Endothelial cell of umbilical vein (primary cell): ENCODE data around the gene ADGRG2. TPM values are rescaled to one million over a fixed set of nuclear protein-coding genes. Genes with fewer than 3 reads are reported as not detected.

Experiments
- BruUV-seq: library from RNA; stranded (reverse); fragments of 400-500 nt; replicated peaks from 2 replicates; lab custom pipeline; 2021; lab: Mats Ljungman, UMichigan
- CTCF ChIA-PET: fragments of 300-600, 350-600 bp; sonication (Branson Sonifier 250); formaldehyde crosslinking; loops from one replicate; lab custom pipeline; 2021; ENCODE audit warnings: antibody characterized with exemption, inconsistent platforms; lab: Charles Lee
- POLR2A ChIA-PET: fragments of 300-600, 350-600 bp; sonication (Branson Sonifier 250); formaldehyde crosslinking; loops from one replicate; lab custom pipeline; 2021; ENCODE audit warnings: antibody characterized with exemption, inconsistent platforms; lab: Charles Lee
- DNase-seq: peaks from one replicate; pipeline ENCODE4 v3.0.0-alpha.2; 2011; ENCODE audit warnings: low read depth, low spot score
- FAIRE-seq: peaks from 2 replicates; lab custom pipeline; 2011; peaks lifted over from hg19 to GRCh38; lab: Jason Lieb, UNC
- H2AFZ ChIP-seq: 2 replicates; pipeline ENCODE4 v1.6.0; 2012; ENCODE audit warnings: low read depth, low read length, control low read depth, inconsistent platforms
- H3K27ac ChIP-seq: 2 replicates; pipeline ENCODE4 v1.5.1; 2011; ENCODE audit warnings: low read depth, mild to moderate bottlenecking, control low read depth, low read length, moderate library complexity; ENCODE audit not compliant: insufficient read depth
- H3K27me3 ChIP-seq, 2 experiments: 2 replicates each; pipeline versions ENCODE4 v1.6.0 to v1.6.1; 2011; ENCODE audit warnings: low read length in 2 of 2, mixed read lengths in 1 of 2; ENCODE audit not compliant: control insufficient read depth in 2 of 2, insufficient read depth in 2 of 2
- H3K36me3 ChIP-seq, 2 experiments: 2 replicates in 1 of 2; 3 replicates in 1 of 2; pipeline ENCODE4 v1.5.1; 2011; ENCODE audit warnings: low read length in 2 of 2, mild to moderate bottlenecking in 1 of 2, moderate library complexity in 1 of 2; ENCODE audit not compliant: control insufficient read depth in 2 of 2, insufficient read depth in 2 of 2; ENCODE audit errors: extremely low read depth in 1 of 2
- H3K4me1 ChIP-seq: 3 replicates; pipeline ENCODE4 v1.5.1; 2011; ENCODE audit warnings: mild to moderate bottlenecking, low read length; ENCODE audit not compliant: control insufficient read depth, insufficient read depth; ENCODE audit errors: extremely low read depth
- H3K4me2 ChIP-seq: 2 replicates; pipeline ENCODE4 v1.6.1; 2011; ENCODE audit warnings: low read length, control low read depth, mixed read lengths; ENCODE audit not compliant: insufficient read depth
- H3K4me3 ChIP-seq, 3 experiments: fragments of 200-600 bp in 1 of 3; sonication (generic), shearing (Covaris generic) in 1 of 3; replicated peaks in 1 of 3; 2 replicates each; pipeline ENCODE4 v1.5.1; 2011 to 2016; ENCODE audit warnings: control low read depth in 3 of 3, low read length in 3 of 3, mild to moderate bottlenecking in 2 of 3, inconsistent platforms in 1 of 3, low read depth in 1 of 3, moderate library complexity in 1 of 3; ENCODE audit not compliant: insufficient read depth in 1 of 3
- H3K79me2 ChIP-seq: 2 replicates; pipeline ENCODE4 v1.6.0; 2012; ENCODE audit warnings: low read length, inconsistent platforms; ENCODE audit not compliant: control insufficient read depth, insufficient read depth
- H3K9ac ChIP-seq: replicated peaks from 2 replicates; pipeline ENCODE3; 2011; ENCODE audit warnings: low read length, control low read depth; ENCODE audit not compliant: insufficient read depth; ENCODE audit errors: extremely low read depth
- H3K9me1 ChIP-seq: replicated peaks from 3 replicates; pipeline ENCODE4 v1.6.0; 2011; ENCODE audit warnings: mild to moderate bottlenecking, low read length; ENCODE audit not compliant: control insufficient read depth, insufficient read depth; ENCODE audit errors: extremely low read depth
- H3K9me3 ChIP-seq: replicated peaks from 2 replicates; pipeline ENCODE4 v1.5.1; 2012; ENCODE audit warnings: low read length, inconsistent platforms; ENCODE audit not compliant: control insufficient read depth, insufficient read depth
- H4K20me1 ChIP-seq: replicated peaks from 2 replicates; pipeline ENCODE3; 2011; ENCODE audit warnings: mild to moderate bottlenecking, low read length; ENCODE audit not compliant: control insufficient read depth, insufficient read depth; ENCODE audit errors: extremely low read depth
- EZH2 ChIP-seq: IDR thresholded peaks from 2 replicates; pipeline ENCODE4 v1.6.1; 2012; ENCODE audit warnings: borderline replicate concordance, low read depth, mild to moderate bottlenecking, moderate library complexity, low read length, inconsistent platforms; ENCODE audit not compliant: severe bottlenecking
- FOS ChIP-seq: IDR thresholded peaks from 2 replicates; pipeline ENCODE4 v1.6.1; 2011; ENCODE audit warnings: mild to moderate bottlenecking, low read length, moderate library complexity, borderline replicate concordance; ENCODE audit not compliant: insufficient read depth
- GATA2 ChIP-seq: IDR thresholded peaks from 2 replicates; pipeline ENCODE4 v1.7.0; 2011; ENCODE audit warnings: low read depth, mild to moderate bottlenecking, moderate library complexity, mixed read lengths, low read length; ENCODE audit not compliant: insufficient read length, insufficient read depth
- JUN ChIP-seq: IDR thresholded peaks from 2 replicates; pipeline ENCODE4 v1.6.1; 2011; ENCODE audit warnings: borderline replicate concordance, low read depth; ENCODE audit not compliant: insufficient read length, insufficient read depth
- MYC ChIP-seq: IDR thresholded peaks from one replicate; pipeline ENCODE4 v1.6.1; 2011; ENCODE audit warnings: mild to moderate bottlenecking, low read depth, low read length
- POLR2A ChIP-seq: IDR thresholded peaks from 2 replicates; pipeline ENCODE4 v1.6.1; 2012; ENCODE audit warnings: low read depth, mild to moderate bottlenecking, control low read depth, low read length
- POLR2AphosphoS5 ChIP-seq: IDR thresholded peaks from 2 replicates; pipeline ENCODE4 v1.6.1; 2012; ENCODE audit warnings: low read depth, mild to moderate bottlenecking, control low read depth, low read length, moderate library complexity; ENCODE audit not compliant: insufficient read depth
- dilution Hi-C: fragments of 300-500 bp; cut with MboI; formaldehyde crosslinking; loops from one replicate; pipeline ENCODE4 v1.15.0; 2019; ENCODE audit warnings: low sequenced_read_pairs; ENCODE audit not compliant: extremely low pct_ligation_motif_present
- intact Hi-C: fragments of 100-400 bp; cut with micrococcal nuclease; formaldehyde crosslinking; loops from one replicate; pipeline ENCODE4 v1.10.0; 2022
- polyA plus RNA-seq, 4 experiments: library from polyadenylated mRNA; depleted of rRNA in 3 of 4; stranded (reverse) in 3 of 4; unstranded in 1 of 4; fragments of >200 nt; gene quantifications; 2 replicates each; pipeline versions ENCODE4 v1.2.1 to v1.2.3, GENCODE V29; 2011 to 2012; ENCODE audit warnings: missing spikeins in 1 of 4
- total RNA-seq: library from RNA; stranded (reverse); gene quantifications from 2 replicates; pipeline ENCODE4 v1.2.3, GENCODE V29; 2021
- TF ChIP-seq, protein P1 (sequence below), 2 donors: IDR thresholded peaks; 1 replicate in 1 of 2; 2 replicates in 1 of 2; pipeline ENCODE4 v1.5.1; 2011; ENCODE audit warnings: low read length in 2 of 2, mild to moderate bottlenecking in 2 of 2, moderate library complexity in 2 of 2, control low read depth in 1 of 2, inconsistent platforms in 1 of 2, low read depth in 1 of 2; ENCODE audit not compliant: insufficient read depth in 1 of 2; ENCODE audit errors: extremely low read depth in 1 of 2
- TF ChIP-seq, protein P2 (sequence below): IDR thresholded peaks from 2 replicates; pipeline ENCODE4 v1.6.1; 2011; ENCODE audit not compliant: insufficient read depth, insufficient read length

ADGRG2 gene
- total and polyA plus RNA-seq, 2 donors (not counting 3 experiments of a cell fraction or from before 2014, with no cell fraction given) = not detected

GRCh38 chrX:18949944-18950301 lies 172.3 kb downstream of the ADGRG2 start:
- Histone ChIP-seq H3K4me1 (no peaks in the 10 kb centered on the region), H3K4me2 (no peak overlapping the region), H3K4me3 (no peak overlapping the region), H3K9me3 (no peaks in the 10 kb centered on the region), H3K9me1 (no peaks in the 10 kb centered on the region), H3K36me3 (no peaks in the 10 kb centered on the region), H3K9ac (no peak overlapping the region), H3K27ac (no peak overlapping the region), H4K20me1 (no peaks in the 10 kb centered on the region), H3K27me3 (no peaks in the 10 kb centered on the region), H3K79me2 (no peaks in the 10 kb centered on the region), H2AFZ (no peak overlapping the region)
- FAIRE-seq (no peak), DNase-seq (no peak)
- no TSS peak for BruUV-seq
- TF ChIP-seq GATA2 (no peak), MYC (no peak), JUN (no peak), FOS (no peak), POLR2AphosphoS5 (no peak), POLR2A (no peak), EZH2 (no peak)
- TF ChIP-seq, protein P1, sequence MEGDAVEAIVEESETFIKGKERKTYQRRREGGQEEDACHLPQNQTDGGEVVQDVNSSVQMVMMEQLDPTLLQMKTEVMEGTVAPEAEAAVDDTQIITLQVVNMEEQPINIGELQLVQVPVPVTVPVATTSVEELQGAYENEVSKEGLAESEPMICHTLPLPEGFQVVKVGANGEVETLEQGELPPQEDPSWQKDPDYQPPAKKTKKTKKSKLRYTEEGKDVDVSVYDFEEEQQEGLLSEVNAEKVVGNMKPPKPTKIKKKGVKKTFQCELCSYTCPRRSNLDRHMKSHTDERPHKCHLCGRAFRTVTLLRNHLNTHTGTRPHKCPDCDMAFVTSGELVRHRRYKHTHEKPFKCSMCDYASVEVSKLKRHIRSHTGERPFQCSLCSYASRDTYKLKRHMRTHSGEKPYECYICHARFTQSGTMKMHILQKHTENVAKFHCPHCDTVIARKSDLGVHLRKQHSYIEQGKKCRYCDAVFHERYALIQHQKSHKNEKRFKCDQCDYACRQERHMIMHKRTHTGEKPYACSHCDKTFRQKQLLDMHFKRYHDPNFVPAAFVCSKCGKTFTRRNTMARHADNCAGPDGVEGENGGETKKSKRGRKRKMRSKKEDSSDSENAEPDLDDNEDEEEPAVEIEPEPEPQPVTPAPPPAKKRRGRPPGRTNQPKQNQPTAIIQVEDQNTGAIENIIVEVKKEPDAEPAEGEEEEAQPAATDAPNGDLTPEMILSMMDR (IDR thresholded peaks at IDR 0.05; ENCODE audit: extremely low read depth in 1 of 2, insufficient read depth in 1 of 2, low read depth in 1 of 2, low read length in 2 of 2) = no peak
- TF ChIP-seq, protein P2, sequence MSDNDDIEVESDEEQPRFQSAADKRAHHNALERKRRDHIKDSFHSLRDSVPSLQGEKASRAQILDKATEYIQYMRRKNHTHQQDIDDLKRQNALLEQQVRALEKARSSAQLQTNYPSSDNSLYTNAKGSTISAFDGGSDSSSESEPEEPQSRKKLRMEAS = no peak
- CTCF ChIA-PET = no interaction called here
- POLR2A ChIA-PET = no interaction called here
- dilution Hi-C loops (no loop called here), intact Hi-C loops (no loop called here)
